Stimulated activated CD4-positive, alpha-beta T cell treated with anti-CD3 and anti-CD28 coated beads, TNF-alpha, amount 100 ng/mL, for 24 hours (primary cell): ENCODE measurements around the gene SIRT3.

Experiments used
- DNase-seq, 3 experiments: peaks; one replicate each; pipeline ENCODE4 v3.0.0-alpha.2; 2020; ENCODE audit warnings: low read depth in 3 of 3

The SIRT3 gene

GRCh38 chr11:235997-236773 is at the start of gene SIRT3:
Gene SIRT3 (minus strand): TSS chr11:236342. CDS start chr11:236328, 14 bp downstream.
- peak; percentile 54 to 76 (median 63) for DNase-seq

GRCh38 chr11:285894-286220 is 49.7 kb upstream of the SIRT3 start:
- DNase-seq = no peak

GRCh38 chr11:285021-285893 is 49.1 kb upstream of the SIRT3 start:
- DNase-seq = no peak

GRCh38 chr11:284105-285020 is 48.2 kb upstream of the SIRT3 start:
- DNase-seq = no peak

- DNase-seq = no peak
Measured at GRCh38 chr11:283405-284104, 47.4 kb upstream of the SIRT3 start.

- no peak for DNase-seq
Measured at GRCh38 chr11:282630-283360, 46.7 kb upstream of the SIRT3 start.

- no peak for DNase-seq
Measured at GRCh38 chr11:282171-282570, 46.0 kb upstream of the SIRT3 start.

GRCh38 chr11:281486-282161 is 45.5 kb upstream of the SIRT3 start:
- DNase-seq = no peak

GRCh38 chr11:280706-281485 is 44.8 kb upstream of the SIRT3 start:
- DNase-seq = no peak

- peak in 1 of 3 experiments; percentile 42 for DNase-seq
Measured at GRCh38 chr11:279966-280705, 44.0 kb upstream of the SIRT3 start.

GRCh38 chr11:279040-279965 is 43.2 kb upstream of the SIRT3 start:
- no peak for DNase-seq

- no peak for DNase-seq
Measured at GRCh38 chr11:278001-278951, 42.1 kb upstream of the SIRT3 start, which contains the start of gene NLRP6. Gene NLRP6 (plus strand): TSS chr11:278407. CDS start chr11:278570, 163 bp downstream.

- DNase-seq = no peak
Measured at GRCh38 chr11:276219-276618, 40.1 kb upstream of the SIRT3 start.

- DNase-seq = no peak
Measured at GRCh38 chr11:272931-273198, 36.7 kb upstream of the SIRT3 start.

GRCh38 chr11:272195-272930 is 36.2 kb upstream of the SIRT3 start:
- DNase-seq = no peak

GRCh38 chr11:271319-271715 is 35.2 kb upstream of the SIRT3 start:
- DNase-seq = no peak
